Activated naive CD8-positive, alpha-beta T cell treated with anti-CD3 and anti-CD28 coated beads, Interleukin-2, amount 50 U/mL, for 24 hours (primary cell): ENCODE results near the gene CCNI2.

Experiments used
- ATAC-seq: fragments of 150-1000 bp; cut with Tn5 transposase; one replicate; pipeline ENCODE4 v1.10.0; 2021
- DNase-seq: peaks from one replicate; pipeline ENCODE4 v3.0.0; 2021
- H3K27ac Mint-ChIP-seq: one replicate; pipeline ENCODE4 v1.8.0; 2021; ENCODE audit warnings: mild to moderate bottlenecking, mixed read lengths
- H3K27me3 Mint-ChIP-seq: one replicate; pipeline ENCODE4 v1.8.0; 2021; ENCODE audit warnings: mixed read lengths
- H3K36me3 Mint-ChIP-seq: one replicate; pipeline ENCODE4 v1.8.0; 2021; ENCODE audit warnings: low read depth, mixed read lengths
- H3K4me1 Mint-ChIP-seq: one replicate; pipeline ENCODE4 v1.8.0; 2021; ENCODE audit warnings: mixed read lengths
- H3K4me3 Mint-ChIP-seq: one replicate; pipeline ENCODE4 v1.8.0; 2021; ENCODE audit warnings: mild to moderate bottlenecking, moderate library complexity, mixed read lengths
- H3K9me3 Mint-ChIP-seq: one replicate; pipeline ENCODE4 v1.8.0; 2021; ENCODE audit warnings: mixed read lengths

CCNI2 gene

GRCh38 chr5:132756542-132756941, 9.3 kb downstream of the CCNI2 start:
- no peak overlapping the region for H3K4me3 Mint-ChIP-seq
- peaks cover 2% of the 10 kb centered on the region for H3K36me3 Mint-ChIP-seq
- no peak for DNase-seq
- H3K9me3 Mint-ChIP-seq = no peaks in the 10 kb centered on the region
- H3K27ac Mint-ChIP-seq = no peak overlapping the region
- H3K4me1 Mint-ChIP-seq = peaks cover 15% of the 10 kb centered on the region
- ATAC-seq = no peak
- no peaks in the 10 kb centered on the region for H3K27me3 Mint-ChIP-seq

- no peak overlapping the region for H3K27ac Mint-ChIP-seq
- DNase-seq (no peak), ATAC-seq (no peak)
- peaks cover 7% of the 10 kb centered on the region for H3K4me1 Mint-ChIP-seq
- H3K27me3 Mint-ChIP-seq = no peaks in the 10 kb centered on the region
- H3K36me3 Mint-ChIP-seq = peaks cover 2% of the 10 kb centered on the region
- H3K4me3 Mint-ChIP-seq = no peak overlapping the region
- no peaks in the 10 kb centered on the region for H3K9me3 Mint-ChIP-seq
These were observed 11.2 kb downstream of the CCNI2 start for GRCh38 chr5:132758451-132758850.

DNA sequence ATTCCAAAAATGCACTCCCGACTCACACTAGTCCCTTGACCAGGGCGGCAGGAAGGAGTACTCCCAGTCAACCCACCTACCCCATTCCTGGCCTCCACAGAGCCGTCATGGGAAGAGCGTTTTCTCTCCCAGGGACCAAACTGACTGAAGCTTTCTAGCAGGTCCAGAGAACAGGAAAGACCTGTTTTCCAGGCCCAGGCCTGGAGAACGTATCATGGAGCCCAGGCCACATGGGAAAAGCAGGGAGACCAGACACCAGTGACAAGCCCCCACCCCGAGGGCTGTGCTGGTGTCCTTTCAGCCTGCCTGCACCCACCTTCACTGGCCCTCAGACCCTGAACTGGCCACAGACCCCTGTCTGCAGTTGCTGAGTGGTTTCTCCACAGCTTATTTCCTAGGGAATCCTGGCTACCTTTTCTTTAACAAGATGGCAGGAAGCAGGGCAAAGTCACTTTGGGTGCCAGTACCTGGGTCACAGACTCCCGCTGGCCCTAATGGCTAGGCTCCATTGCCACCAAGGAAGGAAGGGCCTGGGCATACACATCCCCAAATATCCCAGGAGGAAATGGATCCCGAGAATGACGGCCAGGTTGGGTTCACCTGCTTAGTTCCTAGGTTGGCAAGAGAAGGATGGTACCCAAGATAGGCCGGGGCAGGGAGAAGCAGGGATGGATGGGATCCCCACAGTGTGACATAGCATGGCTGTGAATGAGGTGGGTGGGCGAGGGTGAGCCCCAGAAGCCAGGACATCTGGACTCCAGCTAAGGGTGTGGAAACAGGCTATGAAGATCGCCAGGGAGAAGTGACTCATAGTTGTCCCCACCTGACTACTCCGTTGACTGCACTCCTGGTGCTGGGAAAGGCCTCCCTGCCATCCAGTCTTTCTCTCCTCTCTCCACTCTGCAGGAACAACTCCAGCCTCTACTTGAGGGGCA, 12.2 kb downstream of the CCNI2 start:
- H3K27ac Mint-ChIP-seq = no peak overlapping the region
- H3K36me3 Mint-ChIP-seq = peaks cover 3% of the 10 kb centered on the region
- DNase-seq = no peak
- no peak overlapping the region for H3K4me3 Mint-ChIP-seq
- peaks cover 5% of the 10 kb centered on the region for H3K4me1 Mint-ChIP-seq
- H3K9me3 Mint-ChIP-seq = no peaks in the 10 kb centered on the region
- no peaks in the 10 kb centered on the region for H3K27me3 Mint-ChIP-seq
- ATAC-seq = no peak

DNA sequence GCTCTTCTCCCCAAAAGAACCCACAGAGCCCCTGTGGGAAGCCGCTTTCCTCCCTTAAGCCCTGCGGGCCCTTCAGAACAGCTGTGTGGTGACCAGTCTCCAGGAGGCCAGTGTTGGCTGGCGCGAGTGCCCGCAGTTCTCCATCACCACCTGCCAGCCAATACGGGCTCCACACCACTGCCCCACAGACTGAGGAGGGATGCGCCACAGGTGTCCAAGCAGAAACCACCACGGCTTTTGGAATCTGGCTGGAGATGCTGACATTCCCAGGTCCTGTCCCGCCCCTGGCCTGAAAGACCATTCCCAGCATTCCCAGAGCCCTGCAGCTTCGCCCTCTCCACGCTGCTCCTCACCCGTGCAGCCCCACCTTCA, 12.8 kb downstream of the CCNI2 start:
- DNase-seq = no peak
- Mint-ChIP-seq H3K9me3 (no peaks in the 10 kb centered on the region), H3K27me3 (no peaks in the 10 kb centered on the region), H3K36me3 (peaks cover 3% of the 10 kb centered on the region), H3K4me3 (no peak overlapping the region), H3K4me1 (peaks cover 3% of the 10 kb centered on the region), H3K27ac (no peak overlapping the region)
- ATAC-seq = no peak

GRCh38 chr5:132760601-132761317, 13.5 kb downstream of the CCNI2 start:
- no peaks in the 10 kb centered on the region for H3K4me1 Mint-ChIP-seq
- no peak overlapping the region for H3K4me3 Mint-ChIP-seq
- ATAC-seq (no peak), DNase-seq (no peak)
- no peaks in the 10 kb centered on the region for H3K27me3 Mint-ChIP-seq
- H3K9me3 Mint-ChIP-seq = no peaks in the 10 kb centered on the region
- no peak overlapping the region for H3K27ac Mint-ChIP-seq
- peaks cover 3% of the 10 kb centered on the region for H3K36me3 Mint-ChIP-seq

- ATAC-seq (no peak), DNase-seq (no peak)
- H3K4me1 Mint-ChIP-seq = no peaks in the 10 kb centered on the region
- H3K27me3 Mint-ChIP-seq = no peaks in the 10 kb centered on the region
- H3K27ac Mint-ChIP-seq = no peak overlapping the region
- no peaks in the 10 kb centered on the region for H3K9me3 Mint-ChIP-seq
- peaks cover 3% of the 10 kb centered on the region for H3K36me3 Mint-ChIP-seq
- H3K4me3 Mint-ChIP-seq = no peak overlapping the region
These were observed 14.4 kb downstream of the CCNI2 start for GRCh38 chr5:132761321-132762240.

DNA sequence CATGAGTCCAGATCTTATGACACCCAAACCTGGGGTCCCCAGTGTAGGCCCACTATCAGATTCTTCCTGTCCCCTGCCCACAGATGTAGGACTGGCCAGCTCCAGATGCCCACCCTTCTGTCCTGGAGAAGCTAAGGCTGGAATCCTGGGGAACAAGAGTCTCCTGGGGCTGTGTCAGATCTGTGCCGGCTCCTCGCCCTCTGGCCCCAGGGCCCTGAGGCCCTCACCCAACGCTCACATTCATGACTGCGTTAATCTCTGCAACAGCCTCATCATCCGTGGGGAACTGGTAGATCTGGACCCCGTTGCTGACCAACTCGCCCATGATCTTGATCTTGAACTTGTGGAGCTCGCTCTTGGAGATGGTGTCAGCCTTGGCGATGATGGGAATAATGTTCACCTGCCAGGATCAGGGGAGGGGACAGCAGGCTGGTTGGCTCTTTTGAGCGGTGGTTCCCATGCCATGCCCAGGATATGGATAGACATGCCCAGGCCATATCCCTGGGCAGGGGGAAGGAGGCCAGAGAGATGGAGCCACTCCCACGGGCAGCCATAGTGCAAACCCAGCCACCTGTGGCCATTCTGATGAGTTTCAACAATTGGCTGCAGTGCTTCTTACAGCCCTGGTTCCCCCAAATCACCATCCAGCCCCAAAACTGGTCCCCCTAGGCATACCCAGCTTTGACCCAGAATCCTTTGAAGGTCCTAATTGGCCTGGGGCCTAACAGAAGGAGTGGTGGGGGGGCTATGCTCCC, 15.2 kb downstream of the CCNI2 start:
- H3K27ac Mint-ChIP-seq = no peak overlapping the region

DNA sequence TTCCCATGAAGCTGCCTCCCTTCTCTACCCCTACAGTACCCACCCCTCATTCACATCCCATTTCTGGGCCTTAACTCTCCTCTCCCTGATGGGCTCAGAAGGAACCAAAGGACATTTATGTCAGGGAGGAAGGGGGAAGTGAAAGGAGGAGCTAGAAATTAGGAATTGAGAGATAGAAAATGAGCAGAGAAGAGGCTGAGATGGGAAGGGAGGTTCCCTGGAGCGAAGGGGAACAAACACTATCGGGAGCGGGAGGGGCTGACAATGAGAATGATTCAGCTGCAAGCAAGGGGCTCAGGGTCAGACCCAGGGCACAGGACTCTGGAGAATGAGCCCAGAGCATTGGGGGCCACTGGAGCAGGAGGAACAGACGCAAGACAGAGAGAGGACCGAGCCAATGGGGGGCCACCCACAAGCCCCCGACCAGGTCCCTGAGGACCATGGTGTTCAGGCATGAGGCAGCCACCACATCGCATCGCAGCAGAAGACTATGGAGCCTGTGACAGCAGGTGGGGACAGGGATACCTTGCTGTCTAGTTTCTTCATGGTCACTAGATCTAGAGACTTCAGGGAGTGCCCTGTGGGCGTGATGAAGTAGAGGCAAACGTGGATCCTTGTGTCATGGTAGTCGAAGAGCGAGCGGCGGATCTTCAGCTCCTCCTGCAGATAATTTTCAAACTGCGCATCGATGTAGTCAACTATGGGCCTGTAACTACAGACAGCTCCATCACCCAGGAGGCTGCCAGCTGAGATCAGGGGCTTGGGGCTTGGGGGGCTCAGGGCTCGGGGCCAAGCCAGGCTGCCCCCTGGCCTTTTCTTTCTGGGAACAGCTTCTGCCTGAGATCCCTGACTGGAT, 16.2 kb downstream of the CCNI2 start:
- no peaks in the 10 kb centered on the region for H3K27me3 Mint-ChIP-seq
- no peak for DNase-seq
- no peak overlapping the region for H3K4me3 Mint-ChIP-seq
- no peak for ATAC-seq
- no peaks in the 10 kb centered on the region for H3K9me3 Mint-ChIP-seq
- H3K4me1 Mint-ChIP-seq = no peaks in the 10 kb centered on the region
- H3K27ac Mint-ChIP-seq = no peak overlapping the region
- peaks cover 3% of the 10 kb centered on the region for H3K36me3 Mint-ChIP-seq

More for the DNA sequence above, 15.2 kb downstream of the CCNI2 start:
- Mint-ChIP-seq H3K4me1 (no peaks in the 10 kb centered on the region), H3K9me3 (no peaks in the 10 kb centered on the region), H3K4me3 (no peak overlapping the region), H3K36me3 (peaks cover 3% of the 10 kb centered on the region), H3K27me3 (no peaks in the 10 kb centered on the region)
- DNase-seq (no peak), ATAC-seq (no peak)

DNA sequence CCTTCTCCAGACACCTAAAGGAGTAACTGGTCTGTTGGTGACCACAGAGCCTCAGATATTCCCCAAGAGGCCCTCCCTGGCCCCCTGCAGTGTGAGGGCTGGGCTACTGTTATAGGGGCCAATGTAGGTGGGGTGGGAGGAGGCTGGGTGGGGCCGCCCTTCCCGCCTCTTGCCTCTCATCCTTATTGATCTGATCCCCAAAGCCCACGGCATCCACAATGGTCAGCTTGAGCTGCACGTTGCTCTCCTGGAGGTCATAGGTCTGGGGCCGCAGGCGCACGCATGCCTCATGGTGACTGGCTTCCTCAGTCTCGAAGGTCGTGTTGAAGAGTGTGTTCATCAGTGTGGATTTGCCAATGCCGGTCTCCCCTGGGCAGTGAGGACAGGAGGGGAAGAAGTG, 16.8 kb downstream of the CCNI2 start:
- Mint-ChIP-seq H3K36me3 (peaks cover 3% of the 10 kb centered on the region), H3K27ac (no peak overlapping the region), H3K27me3 (no peaks in the 10 kb centered on the region), H3K9me3 (no peaks in the 10 kb centered on the region), H3K4me3 (no peak overlapping the region), H3K4me1 (no peaks in the 10 kb centered on the region)
- no peak for ATAC-seq
- no peak for DNase-seq

DNA sequence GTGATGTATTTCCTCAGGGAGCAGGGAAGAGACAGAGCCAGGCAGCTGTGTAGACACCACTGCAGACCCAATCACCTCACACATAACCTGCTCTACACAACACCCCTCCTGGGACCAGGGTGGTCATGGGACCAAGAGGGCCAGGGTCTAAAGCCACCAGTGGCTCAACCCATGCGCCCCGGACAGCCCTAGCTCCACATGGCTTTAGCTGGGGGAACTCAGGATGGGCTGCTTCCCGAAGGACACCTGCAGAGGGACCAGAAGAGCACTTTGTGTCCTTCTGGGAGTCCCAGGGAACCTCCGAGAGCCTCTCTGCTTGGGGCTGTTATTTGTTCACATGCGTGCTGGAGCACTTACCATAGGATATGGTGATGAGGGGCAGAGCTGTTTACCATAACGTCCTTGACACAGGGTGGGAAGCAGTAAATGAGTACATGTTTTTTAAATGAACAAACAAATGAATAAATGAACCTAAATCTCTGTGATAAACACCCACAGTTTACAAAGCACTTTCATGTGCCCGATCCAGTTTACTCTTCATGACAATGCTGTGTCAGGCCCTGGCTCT, 17.5 kb downstream of the CCNI2 start:
- peaks cover 3% of the 10 kb centered on the region for H3K36me3 Mint-ChIP-seq

GRCh38 chr5:132765311-132766019, 18.2 kb downstream of the CCNI2 start:
- Mint-ChIP-seq H3K27ac (no peak overlapping the region), H3K9me3 (no peaks in the 10 kb centered on the region), H3K36me3 (peaks cover 3% of the 10 kb centered on the region), H3K4me3 (no peak overlapping the region), H3K27me3 (no peaks in the 10 kb centered on the region), H3K4me1 (no peaks in the 10 kb centered on the region)
- DNase-seq (no peak), ATAC-seq (no peak)

More for the DNA sequence above, 17.5 kb downstream of the CCNI2 start:
- no peak for DNase-seq
- Mint-ChIP-seq H3K27me3 (no peaks in the 10 kb centered on the region), H3K4me1 (no peaks in the 10 kb centered on the region), H3K4me3 (no peak overlapping the region), H3K9me3 (no peaks in the 10 kb centered on the region), H3K27ac (no peak overlapping the region)
- ATAC-seq = no peak

DNA sequence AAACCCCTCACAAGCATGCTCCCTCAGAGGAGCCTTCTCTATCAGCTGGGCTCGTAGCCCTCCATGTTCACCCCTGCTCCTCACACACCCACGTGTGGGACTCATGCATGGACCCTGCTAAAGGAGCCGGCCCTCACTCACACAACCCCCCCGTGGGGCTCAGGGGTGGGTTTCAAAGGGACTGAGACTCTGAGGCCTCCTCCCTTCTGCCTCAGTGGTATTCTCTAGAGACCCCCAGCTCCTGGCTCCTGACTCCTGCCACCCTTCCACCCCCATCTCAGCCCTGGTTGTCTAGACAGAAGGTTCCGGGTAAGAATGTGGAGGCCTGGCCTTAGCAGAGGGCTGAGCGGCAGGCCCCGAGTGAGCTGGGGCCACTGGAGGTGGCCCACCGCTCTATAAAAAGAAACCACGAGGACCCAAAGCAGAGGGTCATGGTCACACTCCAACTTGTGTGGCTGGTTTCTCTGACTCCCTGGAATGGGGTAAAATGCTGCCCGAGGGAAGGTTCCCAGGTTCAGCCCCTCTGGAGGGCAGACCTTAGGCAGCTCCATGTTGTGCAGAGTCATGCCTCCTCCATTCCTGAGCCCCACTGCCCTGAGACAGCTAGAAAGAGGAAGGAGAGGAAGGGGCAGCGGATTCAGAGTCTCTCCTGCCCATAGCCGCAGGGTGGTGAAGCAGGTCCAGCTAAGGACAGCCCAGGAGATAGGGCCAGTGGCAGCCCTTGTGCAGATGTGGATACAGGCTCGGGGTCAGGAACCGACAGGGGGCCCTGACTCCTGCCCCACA, 19.0 kb downstream of the CCNI2 start:
- ATAC-seq (no peak), DNase-seq (no peak)
- H3K9me3 Mint-ChIP-seq = no peaks in the 10 kb centered on the region
- H3K27ac Mint-ChIP-seq = no peak overlapping the region
- H3K4me3 Mint-ChIP-seq = no peak overlapping the region
- no peaks in the 10 kb centered on the region for H3K27me3 Mint-ChIP-seq
- H3K4me1 Mint-ChIP-seq = no peaks in the 10 kb centered on the region
- peaks cover 1% of the 10 kb centered on the region for H3K36me3 Mint-ChIP-seq
